Stimulated activated CD4-positive, alpha-beta T cell treated with anti-CD3 and anti-CD28 coated beads, Interleukin-15, amount 100 ng/mL, for 1 hour (primary cell): Measurements from ENCODE around the gene REEP3.
"Not testable (repeated sequence)": the region's sequence is repeated elsewhere in the genome, so short reads cannot be mapped to it uniquely, and the experiment has no call there.

Source experiments
- DNase-seq, 2 donors: peaks; one replicate each; pipeline ENCODE4 v3.0.0-alpha.2; 2020; ENCODE audit warnings: low read depth in 1 of 2, low spot score in 1 of 2

Gene REEP3

DNA sequence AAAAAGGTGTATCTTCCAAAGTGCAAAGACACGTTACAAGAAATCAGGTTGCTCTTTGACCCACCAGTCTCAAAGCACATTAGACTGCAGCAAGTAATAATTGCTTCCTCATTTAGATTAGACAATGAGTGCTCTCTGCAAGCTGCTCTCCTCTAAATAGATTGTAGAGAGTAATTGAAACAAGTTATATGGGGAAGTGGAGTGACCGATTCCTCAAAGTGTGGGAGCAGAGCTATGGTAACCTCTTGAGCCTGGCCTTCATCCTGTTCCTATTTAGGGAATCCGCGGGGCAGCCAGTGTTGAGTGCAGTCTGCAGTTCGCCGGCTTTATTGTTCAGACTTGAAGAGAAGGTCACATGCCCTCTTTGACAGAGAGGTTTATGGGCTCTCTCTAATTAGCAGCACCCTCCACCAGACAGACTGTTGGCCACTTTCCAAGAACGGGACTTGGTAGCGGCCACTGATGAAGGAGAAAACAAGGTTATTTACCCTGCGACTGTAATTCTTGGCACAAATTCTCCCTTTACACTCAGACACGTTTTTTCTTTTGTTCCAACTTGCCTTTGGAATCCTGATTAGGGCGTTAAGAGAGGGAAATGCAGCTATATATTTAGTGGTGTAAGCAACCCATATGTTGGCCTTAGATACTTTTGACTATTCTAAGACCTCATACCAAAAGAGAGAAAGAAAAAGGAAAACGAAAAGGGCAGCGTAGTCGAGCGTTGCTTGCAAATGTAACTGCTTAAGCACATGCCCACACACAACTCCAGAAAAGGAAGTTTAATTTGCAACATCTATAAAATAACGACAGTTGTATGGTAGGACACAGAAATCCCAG lies 107.5 kb downstream of the REEP3 start:
- DNase-seq: no peak

DNA sequence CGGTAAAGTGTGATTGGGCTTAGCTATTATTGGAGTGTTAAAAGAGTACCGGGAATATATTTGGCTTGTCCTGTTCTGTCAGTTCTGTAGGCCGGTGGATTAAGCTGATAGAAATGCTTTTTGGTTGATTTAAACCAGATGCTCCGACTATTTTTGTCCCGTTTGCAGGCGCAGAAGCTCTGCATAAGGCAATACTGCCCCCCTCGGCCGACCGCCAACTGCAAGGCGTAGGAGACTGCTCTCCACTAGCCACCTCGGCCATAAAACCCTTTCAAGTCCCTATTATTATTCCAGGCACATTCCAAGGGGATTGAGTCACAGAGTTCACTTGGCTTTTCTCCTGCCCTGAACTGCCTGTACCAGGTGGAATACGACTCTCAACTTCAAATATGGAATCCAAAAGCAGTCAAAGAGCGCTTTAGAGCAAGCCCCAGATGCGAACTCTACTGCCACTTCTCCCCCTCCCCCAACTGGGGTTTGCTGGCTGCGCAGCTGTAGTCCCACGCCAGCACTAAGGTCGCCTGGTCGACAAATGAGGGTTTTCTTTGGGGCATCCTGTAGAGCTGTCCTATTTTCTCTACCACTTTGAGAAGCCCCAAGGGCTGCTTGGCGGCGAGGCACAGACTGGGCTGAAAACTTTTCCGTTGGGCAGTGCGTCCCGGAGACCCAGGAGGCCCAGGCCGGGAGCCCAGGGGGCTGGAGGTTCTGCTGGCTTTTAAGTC lies 108.3 kb downstream of the REEP3 start:
- DNase-seq: peak; percentile 55 to 56

DNA sequence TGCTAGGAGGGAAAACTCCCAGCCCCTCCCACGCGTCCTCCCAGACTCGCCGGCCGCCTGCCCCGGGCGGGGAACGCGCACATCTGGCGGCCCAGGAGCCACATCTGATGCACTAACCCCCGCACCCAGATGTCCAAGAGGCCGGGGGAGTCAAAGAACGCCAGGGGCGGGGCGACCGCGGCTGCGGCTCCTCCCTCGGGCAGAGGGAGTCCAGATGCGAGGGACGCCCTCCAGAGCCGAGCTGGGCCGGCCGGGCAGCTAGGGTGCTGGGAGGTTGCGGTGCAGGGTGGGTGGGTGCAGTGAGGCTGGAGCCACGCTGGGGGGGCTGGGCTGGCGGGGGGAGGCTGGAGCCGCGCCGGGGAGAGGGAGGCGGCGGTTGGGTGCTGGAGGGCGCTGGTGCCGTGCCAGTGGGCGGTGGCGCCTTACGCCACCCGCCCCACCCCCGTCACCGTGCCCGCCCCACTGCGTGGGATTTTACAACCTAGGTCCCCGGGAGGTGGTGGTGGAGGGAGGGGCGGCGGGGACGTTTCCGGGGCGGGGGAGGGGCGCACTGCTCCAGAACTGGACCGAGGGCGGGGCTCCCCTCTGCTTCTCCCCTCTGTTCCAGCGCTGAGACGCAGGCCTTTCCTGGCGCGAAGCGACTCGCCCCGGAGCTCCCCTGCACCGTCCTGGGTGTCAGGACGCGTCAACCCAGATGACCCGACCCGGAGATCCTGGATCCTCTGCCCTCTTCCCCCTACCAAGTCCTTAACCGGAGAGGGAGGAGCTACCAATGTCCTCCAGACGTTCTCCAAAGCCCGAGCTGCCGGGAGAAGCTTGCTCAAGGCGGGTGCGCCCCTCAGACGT lies 109.1 kb downstream of the REEP3 start:
- peak; percentile 59 to 64 for DNase-seq

DNA sequence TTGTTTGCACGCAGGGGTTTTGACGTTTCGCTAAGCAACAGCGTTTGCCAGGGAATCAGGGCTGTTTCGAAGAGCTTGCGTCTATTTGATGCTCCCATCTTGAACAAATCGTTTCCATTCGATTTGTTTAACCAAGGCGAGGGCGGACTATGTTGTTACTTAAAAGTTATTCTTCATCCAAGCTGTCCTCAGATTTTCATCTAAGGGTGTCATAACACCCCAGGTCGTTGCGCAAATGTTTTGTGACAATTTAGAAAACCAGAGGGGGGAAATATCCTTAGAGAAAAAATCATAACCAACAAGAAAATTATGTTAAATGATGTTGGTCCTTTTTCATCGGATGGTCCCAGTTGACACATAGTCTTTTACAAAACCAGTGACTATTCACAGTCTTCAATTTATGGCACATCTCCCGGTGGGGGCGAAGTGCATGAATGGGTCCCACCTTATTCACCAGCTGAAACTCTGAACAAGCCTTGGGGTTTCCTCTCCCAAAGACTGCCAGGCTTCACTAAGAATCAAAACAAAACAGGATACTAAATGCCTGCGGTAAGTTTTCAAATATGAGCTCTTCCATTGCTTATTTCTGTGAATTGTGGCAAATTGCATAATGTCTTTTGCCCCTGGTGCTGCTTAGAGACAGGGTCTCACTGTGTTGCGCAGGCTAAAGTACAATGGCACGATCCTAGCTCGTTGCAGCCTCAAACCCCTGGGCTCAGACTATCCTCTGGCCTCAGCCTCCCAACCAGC lies 109.9 kb downstream of the REEP3 start:
- DNase-seq: no peak

DNA sequence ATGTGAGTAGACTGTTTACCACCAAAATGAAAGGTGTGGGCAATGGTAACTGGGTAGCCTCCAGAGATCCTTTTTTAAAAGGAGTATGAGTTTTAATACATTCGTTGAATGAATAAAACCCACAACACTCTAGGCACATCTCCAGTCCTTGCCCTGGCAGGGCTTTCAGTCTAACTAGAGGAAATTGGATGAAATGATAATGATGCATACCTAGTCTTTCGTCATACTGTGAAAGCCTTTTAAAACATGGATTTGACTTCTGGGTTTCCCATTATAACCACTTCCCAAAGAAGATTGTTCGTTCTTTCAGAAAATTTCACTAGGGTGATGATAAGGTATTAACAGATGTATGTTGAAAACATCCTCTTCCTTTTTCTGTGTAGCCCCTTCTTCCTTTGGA lies 110.8 kb downstream of the REEP3 start:
- DNase-seq: no peak

DNA sequence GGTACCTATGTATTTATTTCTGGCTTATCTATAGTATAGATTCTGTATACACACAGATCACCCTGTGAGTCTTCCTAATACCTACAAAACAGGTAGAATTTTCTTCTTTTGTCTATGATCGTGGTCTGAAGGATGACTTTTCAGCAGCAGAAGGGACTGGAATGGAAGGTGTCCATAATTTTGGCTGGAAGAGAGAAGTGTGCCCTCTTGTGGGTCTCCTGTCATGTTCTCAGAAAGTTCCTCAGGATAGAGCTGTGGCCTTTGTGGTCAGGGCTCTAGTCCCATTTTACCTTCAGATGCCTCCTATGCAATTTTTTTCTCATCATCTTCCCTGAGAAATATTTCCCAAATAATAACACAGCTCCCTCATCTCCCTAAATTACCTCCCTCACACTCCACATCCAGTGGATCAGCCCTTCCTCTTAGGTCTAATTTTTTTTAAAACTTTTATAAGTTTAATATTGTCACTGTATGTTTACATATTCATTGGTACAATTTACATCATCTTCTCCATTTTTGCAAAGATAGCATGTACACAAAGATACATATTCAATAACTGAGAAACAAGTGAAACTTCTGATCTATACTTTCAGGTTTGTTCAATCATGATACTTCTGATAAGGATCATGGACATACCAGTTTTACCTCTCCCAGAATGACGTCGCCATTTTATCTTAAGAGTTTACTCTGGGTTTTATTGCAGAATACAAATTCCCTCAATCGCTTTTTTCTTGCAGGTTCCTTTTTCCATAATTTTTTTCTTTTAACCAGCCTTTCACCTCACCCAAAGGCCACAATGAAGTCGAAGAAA lies 112.7 kb downstream of the REEP3 start:
- DNase-seq: no peak

DNA sequence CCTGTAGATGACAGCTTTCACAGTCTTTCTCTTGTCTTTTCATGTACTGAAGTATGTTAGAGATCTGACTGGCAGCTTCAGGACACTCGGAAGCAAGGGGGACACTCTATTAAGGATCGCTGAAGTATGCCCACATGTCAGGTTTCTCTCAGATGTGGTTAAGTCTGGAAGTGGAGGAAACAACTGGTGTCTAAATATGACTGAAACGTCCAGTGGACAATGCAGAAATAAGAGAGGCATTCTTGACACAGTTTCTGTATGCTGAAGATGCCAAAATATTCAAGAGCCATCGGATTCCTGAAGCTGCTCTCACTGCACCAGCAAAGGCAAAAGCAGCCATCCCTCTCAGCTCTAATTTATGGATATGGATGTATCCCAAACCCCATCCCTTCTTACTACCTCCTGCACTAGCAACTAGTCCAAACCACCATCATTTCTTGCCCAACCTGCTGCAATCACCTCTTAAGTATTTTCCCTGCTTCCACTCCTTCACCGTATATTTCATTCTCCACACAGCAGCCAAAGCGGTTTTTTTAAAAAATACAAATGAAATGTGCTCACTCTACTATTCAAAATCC lies 113.4 kb downstream of the REEP3 start:
- DNase-seq: no peak

DNA sequence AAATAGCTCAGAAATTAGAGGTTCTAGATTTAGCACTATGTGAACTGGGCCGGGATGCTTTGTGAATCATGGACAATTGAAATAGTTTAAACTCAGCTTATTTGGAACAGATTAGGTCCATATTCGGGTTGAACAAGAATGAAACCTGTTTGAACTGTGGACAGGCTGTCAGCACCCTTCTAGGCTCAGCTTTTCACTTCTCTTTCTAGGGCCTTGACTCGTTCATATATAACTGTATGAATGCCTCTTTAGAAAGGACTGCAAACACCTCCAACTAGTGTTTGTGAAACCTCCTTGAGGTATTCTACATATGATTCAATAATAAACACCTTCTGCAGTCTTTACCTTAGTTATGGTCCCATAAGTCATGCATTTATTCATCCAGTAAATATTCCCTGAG lies 115.6 kb downstream of the REEP3 start:
- no peak for DNase-seq

DNA sequence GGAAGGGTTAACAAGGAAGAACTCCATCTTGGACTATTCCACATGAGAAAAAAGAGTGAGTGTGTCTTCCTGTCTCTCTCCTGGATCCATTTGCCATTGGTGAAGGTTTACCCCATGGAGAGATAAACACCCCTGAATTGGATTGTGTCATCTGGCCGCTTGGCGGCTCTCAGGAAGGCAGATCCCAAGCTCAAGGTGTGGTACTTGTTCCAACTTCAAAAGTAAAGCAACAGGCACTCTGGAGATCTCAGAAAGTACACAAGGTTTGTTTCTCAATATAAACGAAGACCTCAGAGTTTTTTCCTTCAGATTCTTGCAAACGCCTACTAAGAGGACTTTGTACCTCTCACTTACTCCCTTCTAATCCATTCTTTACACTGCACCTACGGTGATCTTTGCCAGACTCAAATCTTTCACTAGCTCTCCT lies 116.7 kb downstream of the REEP3 start:
- no peak for DNase-seq

DNA sequence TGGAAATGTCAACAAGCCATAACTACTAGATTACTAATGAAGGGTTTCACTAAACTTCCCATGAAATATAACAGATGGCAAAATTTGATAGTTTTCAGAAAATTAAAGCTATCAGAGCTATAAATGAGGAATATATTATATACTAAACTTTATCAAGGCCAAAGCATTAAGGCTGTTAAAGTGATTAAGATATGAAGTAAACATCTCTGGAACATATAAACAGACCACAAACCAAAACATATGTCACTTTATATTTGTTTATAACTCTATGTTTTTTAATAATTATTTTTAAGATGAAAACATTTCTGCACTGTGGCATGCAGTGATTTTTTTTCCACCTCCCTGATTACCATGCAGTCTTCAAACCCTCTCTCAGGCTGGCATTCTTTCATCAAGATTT lies 120.2 kb downstream of the REEP3 start:
- no peak for DNase-seq

DNA sequence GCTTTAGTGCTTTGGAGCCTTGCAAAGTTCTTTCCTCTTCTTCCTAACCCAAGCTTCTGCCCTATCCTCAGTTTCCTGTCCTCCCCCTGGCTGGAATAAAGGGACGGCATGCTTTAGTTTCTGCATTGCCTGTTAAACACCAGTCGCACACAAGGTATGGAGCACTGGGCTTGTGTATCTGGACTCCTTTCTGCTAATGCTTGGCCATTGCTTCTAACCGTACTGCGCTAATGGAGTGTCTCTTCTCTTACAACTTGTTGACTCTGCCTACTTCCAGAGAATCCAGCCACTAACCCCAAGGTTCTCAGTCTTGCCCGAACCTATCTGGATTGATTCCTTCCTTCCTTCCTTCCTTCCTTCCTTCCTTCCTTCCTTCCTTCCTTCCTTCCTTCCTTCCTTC lies 120.6 kb downstream of the REEP3 start:
- no peak for DNase-seq

DNA sequence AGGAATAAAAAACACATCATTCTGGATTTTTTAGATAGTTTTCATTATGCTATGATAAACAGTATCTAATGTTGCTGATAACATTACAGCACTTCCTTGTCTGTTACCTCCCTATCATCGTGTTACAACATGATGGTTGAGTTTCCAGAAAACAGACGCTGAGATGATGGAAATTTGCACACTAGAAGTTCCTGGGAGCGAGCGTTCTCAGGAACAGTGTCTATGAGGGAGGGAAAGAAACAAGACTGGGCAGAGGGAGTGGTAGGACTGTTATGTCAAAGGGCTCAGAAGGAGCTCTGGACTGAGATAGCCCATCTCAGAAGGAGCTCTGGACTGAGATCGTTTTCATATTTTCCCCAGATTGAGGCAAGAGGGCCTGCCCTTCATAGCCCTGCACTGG lies 121.6 kb downstream of the REEP3 start:
- DNase-seq: no peak

DNA sequence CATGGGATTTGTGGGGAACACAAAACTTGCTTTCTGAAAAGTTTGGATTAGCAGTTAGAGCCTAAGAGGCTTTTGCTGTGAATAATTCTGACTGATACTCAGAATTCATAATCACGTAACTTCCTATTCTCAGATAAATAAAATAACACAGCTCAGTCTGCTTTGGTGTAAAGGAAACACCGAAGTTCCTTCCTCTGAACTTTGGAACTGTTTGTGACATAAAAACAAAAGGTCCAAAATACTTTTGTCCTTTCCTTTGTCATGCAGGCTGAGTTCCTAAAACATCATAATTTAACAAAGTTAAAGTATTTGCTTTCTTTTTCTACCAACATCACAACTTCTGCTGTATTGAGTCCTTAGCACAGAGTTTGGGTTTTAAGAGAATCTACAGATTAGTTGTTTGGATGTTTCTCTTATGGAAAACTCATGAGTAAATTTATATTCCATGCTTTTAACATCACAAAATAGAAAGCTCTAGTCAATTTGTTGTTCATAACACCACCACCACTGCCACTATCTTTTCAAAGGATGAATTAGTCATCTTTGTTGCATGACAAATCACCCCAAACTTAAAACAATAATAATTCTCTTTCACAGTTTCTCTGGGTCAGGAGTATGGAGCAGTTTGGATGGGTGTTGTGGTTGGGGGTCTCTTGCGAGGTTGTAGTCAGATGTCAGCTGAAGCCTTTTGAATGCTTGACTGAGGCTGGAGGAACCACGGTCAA lies 123.4 kb downstream of the REEP3 start:
- DNase-seq: no peak

DNA sequence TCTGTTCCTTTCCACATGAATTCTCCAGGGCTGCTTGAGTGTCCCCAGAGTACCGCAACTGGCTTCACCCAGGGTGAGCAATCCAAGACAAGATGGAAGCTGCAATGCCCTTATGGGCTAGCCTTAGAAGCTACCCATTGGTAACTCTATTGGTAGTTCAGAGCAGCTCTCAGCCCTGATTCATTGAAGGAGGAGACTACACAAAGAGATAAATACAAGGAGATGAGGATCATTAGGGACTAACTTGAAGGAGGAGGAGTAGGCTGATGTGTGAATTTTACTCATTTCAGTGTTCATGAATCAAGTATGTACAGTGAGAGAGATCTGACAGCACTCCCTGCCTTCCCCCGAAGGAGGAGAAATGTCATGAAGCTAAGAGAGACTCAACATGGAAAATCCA lies 124.0 kb downstream of the REEP3 start:
- DNase-seq: no peak

DNA sequence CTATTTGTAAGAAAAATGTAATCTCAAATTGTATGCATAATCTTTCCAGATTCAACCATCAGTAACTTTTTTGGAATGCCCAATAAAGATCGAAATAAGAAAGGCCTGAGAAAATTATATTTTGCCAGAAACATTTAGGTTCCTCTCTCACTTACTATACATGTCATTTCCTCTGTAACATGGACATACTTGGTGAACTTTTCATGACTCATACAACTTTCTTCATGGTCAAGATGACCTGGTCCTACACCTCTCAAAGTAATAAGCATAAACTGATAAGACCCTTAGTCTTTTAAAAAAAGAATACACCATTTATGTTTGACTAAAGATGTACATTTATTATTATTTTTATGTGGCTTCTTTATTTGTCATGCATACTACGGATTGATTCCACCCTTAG lies 125.3 kb downstream of the REEP3 start:
- DNase-seq: no peak

DNA sequence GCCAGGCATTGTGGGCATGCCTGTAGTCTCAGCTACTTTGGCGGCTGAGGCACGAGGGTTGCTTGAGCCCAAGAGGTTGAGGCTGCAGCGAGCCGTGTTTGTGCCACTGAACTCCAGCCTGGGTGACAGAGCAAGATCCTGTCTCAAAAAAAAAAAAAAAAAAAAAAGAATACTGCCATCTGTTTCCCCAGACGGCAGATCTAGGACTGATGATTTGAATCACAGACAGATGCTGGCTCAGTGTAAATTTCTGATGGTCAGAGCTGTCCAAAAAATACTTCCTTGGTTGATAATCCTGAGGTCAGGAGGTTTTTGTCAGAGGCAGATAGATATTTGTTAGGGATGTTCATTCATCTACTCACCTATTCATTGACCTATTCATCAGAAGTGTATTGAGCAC lies 130.7 kb downstream of the REEP3 start:
- DNase-seq: no peak

DNA sequence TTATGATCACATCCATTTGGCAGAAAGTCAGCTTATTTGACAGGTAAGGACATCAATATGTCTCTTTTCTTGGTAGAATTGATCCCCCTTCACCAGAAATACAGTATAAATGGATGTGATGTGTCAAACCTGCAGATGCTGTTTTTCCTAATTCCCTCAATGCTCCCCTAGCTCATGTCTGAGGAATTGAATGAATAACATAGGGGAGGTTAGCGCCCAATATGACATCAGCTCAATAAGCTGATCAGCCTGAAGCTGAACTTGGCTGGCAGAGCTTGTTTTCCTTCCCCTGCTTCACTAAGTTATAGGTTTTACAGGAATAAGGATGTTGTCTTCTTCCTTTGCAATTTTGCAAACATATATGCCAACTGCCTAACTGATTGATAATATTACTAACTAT lies 132.5 kb downstream of the REEP3 start:
- no peak for DNase-seq

DNA sequence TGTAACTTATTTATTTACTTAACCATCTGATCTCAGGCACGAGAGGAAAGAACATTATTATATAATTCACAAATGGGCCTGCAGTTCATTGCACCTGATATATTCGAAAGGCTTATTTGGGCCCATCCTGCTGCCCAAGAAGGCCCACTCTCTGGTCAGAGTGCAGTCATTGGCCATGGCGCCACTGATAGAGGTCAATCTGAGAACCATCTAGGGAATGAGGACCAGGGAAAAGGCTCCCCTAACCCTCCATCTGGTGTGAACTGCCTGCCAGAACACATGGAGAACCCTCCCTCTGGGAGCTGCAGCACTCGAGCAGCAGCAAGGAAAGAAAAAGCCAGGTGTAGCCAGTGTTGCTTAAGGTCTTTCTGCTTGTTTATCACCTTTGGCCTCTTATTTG lies 136.6 kb downstream of the REEP3 start:
- DNase-seq: no peak

DNA sequence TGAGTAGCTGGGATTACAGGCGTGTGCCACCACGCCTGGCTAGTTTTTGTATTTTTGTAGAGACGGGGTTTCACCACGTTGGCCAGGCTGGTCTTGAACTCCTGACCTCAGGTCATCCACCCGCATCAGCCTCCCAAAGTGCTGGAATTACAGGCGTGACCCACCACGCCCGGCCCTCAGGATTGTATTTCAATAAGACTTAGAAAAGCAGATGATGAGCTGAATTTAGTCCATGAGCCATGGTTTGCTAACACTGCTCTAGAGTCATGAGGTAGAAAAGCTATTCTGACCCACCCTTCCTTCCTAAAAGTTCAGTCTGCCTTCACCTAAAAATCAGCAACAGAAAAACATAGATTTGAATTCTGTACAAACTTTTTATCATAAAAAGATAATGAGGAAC lies 139.7 kb downstream of the REEP3 start:
- DNase-seq: not testable (repeated sequence)
